Kasumi-1 (cell line): ENCODE measurements around the gene LIN37.

ENCODE experiments used
- DNase-seq, 2 experiments: peaks; one replicate each; lab custom pipeline; 2025; lab: John Stamatoyannopoulos, UW

Gene LIN37

DNA sequence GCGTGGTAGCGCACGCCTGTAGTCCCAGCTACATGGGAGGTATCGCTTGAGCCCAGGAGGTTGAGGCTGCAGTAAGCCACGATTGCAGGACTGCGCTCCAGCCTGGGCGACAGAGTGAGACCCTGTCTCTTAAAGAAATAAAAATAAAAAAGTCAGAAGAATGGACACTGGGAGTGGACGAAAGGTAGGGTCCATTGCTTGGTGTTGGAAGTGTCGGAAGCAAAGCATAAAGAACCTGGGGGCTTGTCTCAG, 26.6 kb downstream of the LIN37 start:
- DNase-seq = no peak

DNA sequence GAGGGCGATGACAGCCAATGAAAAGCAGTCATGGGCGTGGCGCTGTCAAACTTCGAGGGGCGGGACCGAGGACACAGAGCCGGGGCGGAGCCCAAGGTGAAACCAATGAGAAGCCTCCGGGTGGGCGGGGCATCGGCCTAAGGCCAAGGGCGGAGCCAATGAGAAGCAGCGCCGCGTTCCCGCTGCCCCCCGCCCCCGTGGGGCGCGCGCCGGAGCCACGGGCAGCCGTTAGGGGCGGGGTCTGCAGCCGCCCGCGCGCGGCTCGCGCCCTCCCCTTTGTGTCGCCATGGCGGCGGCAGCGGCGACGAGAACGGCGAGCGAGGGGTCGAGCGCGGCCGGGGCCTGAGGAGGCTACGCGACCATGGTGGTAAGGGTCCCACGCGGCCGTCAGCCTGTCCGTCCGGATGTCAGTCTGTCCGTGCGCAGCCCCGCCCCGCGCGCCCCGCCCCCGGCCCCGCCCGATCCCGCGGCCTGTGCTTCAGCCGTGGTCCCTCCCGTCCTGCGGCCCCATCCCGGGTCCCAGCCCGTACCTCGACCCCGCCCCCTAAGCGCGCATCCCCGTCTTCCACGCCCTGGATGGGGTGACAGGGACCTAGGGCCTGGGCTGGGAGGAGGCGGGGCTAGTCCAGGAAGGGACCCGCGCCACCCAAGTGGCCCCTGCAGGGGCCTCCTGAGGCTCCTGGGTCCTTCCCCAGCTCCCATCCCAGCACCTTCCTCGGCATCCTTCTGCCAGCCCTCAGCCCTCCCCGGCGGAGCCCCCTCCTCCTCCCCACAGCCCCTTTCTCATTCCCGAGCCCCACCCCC, 27.1 kb downstream of the LIN37 start, which contains the start of gene ARHGAP33:
TSS of gene ARHGAP33 (plus strand) at position 267 of the 804 bp plus-strand sequence. CDS start at position 362, 95 bp downstream.
- DNase-seq = peak; percentile 91 to 95

DNA sequence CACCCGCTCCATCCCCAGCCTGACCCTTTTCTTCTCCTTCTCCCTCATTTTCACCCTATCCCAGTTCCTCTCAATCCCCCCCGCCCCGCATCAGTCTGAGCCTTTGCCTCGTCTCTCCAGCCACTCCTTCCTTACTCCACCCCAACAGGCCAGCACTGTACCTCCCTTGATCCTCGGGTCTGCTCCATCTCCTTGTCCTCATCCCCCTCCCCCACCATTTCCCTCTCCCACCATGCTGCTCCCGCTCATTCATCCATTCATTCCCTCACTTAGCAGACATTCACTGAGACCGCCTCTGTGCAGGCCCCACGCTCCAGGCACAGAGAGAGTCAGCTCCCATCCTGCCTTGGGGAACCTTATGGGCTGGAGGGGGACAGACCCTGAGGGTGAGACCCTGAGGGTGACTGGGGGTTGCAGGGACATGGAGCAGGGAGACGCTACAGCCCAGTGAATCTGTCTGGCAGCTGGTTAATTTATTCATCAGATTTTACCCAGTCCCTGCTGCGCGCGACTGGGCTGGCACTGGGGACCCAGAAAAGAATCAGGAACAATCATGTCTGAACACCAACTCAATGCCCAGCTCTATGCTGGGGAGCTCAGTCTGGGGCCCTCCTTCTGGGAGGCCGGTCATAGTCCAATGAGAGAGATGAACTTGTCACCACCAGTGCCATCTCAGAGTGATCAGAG, 27.9 kb downstream of the LIN37 start:
- no peak for DNase-seq

DNA sequence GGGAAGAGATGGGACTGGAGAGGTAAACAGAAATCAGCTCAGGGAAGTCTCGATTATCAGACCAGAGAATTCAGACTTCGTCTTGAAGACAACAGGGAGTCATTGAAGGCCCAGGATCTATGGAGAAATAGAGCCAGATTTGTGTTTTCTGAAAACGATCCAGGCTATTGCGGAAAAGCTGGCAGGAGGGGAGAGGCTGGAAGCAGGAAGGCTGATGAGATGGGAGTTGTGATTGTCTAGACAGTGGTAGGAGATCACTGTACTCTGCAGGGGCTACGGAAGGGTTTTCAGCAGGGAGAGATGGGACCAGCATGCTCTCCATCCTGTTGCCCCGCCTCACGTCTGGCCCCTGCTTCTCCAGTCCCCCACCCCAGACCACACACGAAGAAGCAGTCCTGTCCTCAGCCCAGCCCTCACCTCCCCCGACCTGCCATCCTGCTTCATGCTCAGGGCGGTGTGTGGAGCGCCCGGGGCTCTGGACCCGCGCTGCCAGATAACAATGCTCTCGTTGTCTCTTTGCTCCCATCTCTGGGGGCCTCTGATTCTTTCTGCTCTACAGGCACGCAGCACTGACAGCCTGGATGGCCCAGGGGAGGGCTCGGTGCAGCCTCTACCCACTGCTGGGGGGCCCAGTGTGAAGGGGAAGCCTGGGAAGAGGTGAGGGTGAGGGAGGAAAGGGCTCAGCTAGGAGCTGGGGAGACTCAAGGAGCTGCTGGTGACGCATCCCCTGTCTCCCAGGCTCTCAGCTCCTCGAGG, 28.9 kb downstream of the LIN37 start:
- DNase-seq = no peak

DNA sequence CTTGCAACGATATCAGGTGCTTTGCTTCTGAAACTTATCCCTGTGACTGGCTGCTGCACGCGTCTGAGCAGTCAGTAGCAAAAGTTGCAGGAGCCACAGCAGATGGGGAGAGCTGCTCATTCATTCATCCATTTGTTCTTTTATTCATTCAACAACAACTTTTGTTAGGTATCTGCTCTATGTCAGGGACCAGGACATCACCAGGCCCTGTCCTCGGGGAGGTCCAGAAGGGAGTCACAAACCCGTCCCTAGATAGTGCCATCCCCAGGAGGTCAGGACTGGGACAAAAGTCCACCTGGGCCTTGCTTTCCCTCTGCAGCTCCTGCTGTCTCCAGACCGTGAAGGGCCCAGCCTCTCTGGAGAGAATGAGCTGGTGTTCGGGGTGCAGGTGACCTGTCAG, 29.6 kb downstream of the LIN37 start:
- DNase-seq = no peak

DNA sequence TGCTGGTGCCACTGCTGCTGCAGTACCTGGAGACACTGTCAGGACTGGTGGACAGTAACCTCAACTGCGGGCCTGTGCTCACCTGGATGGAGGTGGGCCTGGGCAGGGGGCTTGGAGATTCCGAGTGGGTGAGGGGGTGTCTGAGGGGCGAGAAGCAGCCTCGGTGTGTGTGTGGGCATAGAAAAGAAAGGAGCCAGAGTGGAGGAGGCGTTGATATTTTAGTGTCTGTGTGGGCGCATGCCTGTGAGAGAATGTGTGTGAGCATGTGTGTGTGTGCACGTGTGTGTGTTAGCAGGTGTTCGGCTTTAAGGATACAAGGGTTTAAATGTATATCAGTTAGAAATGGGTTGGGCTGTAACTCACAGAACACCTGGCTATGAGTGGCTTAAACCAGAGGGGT, 30.7 kb downstream of the LIN37 start:
- DNase-seq = no peak

DNA sequence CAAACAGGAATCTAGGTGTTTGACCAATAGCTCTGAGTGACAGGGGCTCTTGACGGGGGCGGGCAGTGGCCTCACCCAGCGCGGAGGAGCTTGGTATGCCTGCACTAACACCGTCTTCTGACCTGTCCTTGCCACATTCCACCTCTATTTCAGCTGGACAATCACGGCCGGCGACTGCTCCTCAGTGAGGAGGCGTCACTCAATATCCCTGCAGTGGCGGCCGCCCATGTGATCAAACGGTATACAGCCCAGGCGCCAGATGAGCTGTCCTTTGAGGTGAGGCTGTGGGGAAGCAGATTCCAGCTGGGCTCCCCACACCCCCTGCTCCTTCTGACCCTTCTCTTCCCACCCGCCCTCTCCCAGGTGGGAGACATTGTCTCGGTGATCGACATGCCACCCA, 31.7 kb downstream of the LIN37 start:
- no peak for DNase-seq

DNA sequence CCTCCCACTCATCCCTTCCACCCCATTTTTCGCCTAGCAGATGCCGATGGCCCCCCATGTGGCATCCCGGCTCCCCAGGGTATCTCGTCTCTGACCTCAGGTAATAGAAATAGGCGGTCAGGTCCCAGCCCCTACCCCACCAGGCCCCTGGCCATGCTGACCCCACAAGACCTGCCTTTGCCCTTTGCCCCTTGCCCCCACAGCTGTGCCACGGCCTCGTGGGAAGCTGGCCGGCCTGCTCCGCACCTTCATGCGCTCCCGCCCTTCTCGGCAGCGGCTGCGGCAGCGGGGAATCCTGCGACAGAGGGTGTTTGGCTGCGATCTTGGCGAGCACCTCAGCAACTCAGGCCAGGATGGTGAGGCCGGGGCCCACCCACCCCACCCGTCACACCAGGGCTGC, 32.3 kb downstream of the LIN37 start:
- DNase-seq = no peak

DNA sequence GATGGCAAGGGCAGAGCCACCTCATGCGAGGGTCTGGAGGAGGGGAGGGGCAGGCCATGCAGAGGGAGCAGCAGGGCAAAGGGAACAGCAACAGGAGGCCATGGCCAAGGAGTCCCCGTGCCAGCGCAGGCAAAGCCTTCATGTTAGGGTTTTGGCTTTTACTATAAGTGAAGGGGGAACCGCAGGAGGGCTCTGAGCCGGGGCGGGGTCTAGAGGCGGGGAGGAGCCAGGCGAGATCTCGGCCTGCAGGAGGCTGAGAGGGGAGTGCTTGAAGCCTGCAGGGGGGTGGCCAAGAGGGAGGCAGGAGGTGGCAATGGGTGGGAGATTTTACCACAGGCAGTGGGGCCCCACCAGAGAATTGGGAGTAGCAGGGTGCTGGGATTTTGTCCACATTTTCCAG, 33.3 kb downstream of the LIN37 start:
- DNase-seq = no peak

DNA sequence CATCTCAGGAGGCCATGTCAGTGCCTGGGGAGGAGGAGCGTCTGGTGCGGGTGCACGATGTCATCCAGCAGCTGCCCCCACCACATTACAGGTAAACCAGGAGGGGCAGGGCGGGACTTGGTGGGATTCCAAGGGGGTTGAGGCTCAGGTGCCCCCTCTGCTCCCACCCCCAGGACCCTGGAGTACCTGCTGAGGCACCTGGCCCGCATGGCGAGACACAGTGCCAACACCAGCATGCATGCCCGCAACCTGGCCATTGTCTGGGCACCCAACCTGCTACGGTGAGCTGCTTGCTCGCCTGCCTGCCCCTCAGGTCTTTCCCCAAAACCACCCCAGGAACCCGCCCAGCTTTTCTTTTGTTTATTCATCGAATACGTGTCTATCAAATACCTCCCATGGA, 34.2 kb downstream of the LIN37 start:
- no peak for DNase-seq

DNA sequence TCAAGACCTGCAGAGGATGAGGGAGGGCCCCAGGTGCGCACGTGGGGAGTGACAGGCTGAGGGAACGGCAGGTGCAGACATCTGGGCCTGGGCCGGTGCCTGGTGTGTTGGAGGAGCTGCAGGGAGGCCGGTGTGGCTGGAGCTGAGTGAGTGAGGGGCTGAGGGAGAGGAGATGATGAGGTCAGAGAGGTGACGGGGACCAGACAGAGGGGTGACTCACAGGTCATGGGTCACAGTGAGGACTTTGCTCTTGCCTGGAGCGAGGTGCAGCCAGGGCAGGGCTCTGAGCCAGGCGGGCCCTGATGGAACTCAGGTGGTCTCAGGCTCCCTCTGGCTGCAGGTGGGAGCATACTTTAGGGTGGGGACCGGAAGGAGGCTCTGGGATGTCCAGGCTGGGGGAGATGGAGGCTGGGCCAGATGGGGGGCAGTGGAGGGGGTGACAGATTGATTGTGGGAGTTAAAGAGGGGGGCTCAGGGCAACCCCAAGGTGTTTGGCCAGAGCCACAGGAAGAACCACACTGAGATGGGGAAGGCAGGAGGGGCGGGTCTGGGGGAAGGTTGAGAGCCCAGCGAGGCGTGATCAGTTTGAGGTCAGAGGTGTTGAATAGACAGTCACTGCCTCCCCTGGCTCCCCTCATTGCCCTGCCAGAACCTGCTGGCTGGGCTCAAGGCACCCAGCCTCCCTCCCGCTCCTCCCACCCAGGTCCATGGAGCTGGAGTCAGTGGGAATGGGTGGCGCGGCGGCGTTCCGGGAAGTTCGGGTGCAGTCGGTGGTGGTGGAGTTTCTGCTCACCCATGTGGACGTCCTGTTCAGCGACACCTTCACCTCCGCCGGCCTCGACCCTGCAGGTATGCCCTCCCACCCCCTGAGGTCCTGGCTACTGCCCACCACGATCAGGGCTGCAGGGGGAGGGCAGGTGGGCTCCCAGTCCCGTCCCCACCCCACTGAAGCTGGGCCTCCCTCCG, 35.4 kb downstream of the LIN37 start:
- DNase-seq = no peak

DNA sequence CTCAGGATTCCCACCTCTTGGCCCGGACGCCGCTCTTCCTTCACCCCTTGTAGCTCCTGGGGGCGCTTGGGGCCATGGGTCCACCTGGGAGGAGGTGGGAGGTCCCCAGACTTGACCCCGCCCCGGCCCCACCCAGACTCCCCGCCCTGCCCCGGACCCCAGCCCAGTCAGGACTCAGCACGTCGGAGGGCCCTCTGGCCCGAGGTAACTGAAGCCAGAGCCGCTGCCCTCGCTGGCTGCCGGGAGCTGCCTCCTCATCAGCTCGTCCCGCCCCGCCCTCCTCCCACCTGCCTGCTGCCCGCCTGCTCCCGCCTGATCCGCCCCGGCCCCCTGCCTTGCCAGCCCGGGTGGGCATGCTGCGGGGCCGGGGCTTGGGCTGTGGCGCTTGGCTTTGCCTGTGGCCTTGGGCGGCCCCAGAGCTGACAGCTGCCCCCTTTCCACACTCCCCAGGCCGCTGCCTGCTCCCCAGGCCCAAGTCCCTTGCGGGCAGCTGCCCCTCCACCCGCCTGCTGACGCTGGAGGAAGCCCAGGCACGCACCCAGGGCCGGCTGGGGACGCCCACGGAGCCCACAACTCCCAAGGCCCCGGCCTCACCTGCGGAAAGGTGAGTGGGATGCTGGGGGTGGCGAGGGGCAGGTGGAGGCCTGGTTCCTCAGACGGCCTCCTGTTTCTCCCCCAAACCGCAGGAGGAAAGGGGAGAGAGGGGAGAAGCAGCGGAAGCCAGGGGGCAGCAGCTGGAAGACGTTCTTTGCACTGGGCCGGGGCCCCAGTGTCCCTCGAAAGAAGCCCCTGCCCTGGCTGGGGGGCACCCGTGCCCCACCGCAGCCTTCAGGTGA, 36.3 kb downstream of the LIN37 start:
- no peak for DNase-seq

DNA sequence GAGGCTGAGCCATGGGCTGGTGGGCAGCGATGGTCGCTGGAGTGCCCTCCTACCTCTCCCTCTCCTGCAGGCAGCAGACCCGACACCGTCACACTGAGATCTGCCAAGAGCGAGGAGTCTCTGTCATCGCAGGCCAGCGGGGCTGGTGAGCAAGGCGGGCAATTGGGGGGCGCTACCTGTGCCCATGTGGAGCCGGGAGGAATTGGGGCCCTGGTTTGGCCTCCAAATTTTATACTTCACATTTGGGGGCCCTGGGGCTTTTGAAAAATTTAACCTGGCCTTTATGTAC, 36.9 kb downstream of the LIN37 start:
- DNase-seq = no peak

DNA sequence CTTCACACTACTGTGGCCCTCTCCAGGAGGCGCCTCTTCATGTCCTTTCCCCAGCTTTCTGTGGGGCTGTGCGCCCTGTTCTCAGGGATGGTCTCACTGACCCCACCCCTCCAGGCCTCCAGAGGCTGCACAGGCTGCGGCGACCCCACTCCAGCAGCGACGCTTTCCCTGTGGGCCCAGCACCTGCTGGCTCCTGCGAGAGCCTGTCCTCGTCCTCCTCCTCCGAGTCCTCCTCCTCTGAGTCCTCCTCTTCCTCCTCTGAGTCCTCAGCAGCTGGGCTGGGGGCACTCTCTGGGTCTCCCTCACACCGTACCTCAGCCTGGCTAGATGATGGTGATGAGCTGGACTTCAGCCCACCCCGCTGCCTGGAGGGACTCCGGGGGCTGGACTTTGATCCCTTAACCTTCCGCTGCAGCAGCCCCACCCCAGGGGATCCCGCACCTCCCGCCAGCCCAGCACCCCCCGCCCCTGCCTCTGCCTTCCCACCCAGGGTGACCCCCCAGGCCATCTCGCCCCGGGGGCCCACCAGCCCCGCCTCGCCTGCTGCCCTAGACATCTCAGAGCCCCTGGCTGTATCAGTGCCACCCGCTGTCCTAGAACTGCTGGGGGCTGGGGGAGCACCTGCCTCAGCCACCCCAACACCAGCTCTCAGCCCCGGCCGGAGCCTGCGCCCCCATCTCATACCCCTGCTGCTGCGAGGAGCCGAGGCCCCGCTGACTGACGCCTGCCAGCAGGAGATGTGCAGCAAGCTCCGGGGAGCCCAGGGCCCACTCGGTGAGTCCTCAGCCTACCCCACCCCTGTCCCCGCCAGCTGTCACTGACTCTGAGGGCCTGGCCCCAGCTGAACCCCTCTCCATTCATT, 38.2 kb downstream of the LIN37 start:
- no peak for DNase-seq

DNA sequence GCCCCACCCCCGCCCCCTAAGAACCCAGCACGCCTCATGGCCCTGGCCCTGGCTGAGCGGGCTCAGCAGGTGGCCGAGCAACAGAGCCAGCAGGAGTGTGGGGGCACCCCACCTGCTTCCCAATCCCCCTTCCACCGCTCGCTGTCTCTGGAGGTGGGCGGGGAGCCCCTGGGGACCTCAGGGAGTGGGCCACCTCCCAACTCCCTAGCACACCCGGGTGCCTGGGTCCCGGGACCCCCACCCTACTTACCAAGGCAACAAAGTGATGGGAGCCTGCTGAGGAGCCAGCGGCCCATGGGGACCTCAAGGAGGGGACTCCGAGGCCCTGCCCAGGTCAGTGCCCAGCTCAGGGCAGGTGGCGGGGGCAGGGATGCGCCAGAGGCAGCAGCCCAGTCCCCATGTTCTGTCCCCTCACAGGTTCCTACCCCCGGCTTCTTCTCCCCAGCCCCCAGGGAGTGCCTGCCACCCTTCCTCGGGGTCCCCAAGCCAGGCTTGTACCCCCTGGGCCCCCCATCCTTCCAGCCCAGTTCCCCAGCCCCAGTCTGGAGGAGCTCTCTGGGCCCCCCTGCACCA, 38.9 kb downstream of the LIN37 start:
- DNase-seq = no peak

DNA sequence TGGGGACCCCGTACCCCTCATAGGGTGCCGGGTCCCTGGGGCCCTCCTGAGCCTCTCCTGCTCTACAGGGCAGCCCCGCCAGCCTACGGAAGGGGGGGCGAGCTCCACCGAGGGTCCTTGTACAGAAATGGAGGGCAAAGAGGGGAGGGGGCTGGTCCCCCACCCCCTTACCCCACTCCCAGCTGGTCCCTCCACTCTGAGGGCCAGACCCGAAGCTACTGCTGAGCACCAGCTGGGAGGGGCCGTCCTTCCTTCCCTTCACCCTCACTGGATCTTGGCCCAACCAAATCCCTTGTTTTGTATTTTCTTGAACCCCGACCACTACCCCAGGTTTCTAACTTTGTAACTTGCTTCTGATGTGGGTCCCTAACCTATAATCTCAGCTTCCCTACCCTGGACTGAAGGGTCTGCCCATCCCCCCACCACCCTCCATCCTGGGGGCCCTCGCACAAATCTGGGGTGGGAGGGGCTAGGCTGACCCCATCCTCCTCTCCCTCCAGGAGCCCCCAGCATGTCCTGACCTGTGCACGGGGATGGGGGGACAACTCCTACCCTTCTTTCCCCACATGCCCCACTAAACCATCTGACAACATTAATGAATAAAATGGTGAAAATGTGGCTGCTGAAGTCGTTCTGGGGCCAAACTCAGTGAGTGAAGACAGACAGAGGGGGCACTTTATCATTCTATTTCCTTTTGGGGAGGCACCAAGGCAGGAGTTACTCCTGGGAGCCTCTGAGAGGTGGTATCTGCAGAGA, 40.0 kb downstream of the LIN37 start:
- DNase-seq = no peak

DNA sequence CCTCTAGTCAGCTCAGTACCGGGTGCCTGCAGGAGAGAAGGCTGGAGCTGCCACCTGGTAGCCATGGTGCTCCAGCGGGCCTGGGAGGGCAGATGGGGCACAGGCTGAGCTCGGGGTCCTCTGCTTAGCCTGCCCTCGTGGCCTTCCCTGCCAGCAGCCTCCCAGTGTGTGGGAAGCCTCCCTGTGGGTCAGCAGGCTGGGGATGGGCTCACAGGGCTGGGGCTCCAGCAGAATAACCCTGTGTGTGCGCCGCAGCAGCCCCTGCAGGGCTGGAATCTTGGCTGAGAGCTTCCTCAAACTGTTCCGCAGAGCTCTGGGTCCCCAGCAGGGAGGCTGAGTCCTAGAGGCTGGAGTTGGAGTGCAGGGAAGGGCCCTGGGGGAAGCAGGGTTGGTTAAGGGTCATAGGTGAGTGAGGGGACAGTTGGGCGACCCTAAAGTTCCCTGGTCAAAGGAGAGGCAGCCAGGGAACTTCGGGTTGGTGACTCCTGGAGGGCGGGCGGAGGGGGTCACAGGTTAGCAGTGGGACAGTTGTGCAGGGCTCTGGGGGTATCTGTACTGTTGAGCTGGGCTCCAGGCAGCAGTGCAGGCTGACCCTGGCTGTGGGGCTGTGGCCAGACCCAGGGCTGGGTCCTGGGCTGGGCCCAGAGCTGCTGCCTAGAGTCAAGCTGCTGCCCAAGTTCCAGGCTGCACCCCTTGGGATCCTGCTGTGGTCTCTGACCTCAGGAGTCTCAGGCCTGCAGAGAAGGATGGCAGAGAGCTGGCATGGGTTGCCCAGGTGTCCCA, 41.0 kb downstream of the LIN37 start:
- DNase-seq = no peak
